Activated CD8-positive, alpha-beta memory T cell treated with anti-CD3 and anti-CD28 coated beads for 48 hours (primary cell): ENCODE results near the gene NRXN3.
"Not testable (repeated sequence)": the region's sequence is repeated elsewhere in the genome, so short reads cannot be mapped to it uniquely, and the experiment has no call there.

Experiments used
- DNase-seq, 3 experiments: peaks; one replicate each; pipeline ENCODE4 v3.0.0-alpha.2; 2020; ENCODE audit warnings: low read depth in 2 of 3, low spot score in 2 of 3

Gene NRXN3

GRCh38 chr14:79740066-79740601 is 1570.0 kb downstream of the NRXN3 start:
- DNase-seq = no peak

- DNase-seq = no peak
These were observed 1572.0 kb downstream of the NRXN3 start for GRCh38 chr14:79742142-79742541.

GRCh38 chr14:79745046-79745445 is 1574.9 kb downstream of the NRXN3 start:
- DNase-seq = no peak

GRCh38 chr14:79749065-79749464 is 1578.9 kb downstream of the NRXN3 start:
- no peak for DNase-seq

GRCh38 chr14:79758985-79759384 is 1588.8 kb downstream of the NRXN3 start:
- DNase-seq = no peak

- DNase-seq = no peak
These were observed 1594.2 kb downstream of the NRXN3 start for GRCh38 chr14:79764323-79764722.

DNA sequence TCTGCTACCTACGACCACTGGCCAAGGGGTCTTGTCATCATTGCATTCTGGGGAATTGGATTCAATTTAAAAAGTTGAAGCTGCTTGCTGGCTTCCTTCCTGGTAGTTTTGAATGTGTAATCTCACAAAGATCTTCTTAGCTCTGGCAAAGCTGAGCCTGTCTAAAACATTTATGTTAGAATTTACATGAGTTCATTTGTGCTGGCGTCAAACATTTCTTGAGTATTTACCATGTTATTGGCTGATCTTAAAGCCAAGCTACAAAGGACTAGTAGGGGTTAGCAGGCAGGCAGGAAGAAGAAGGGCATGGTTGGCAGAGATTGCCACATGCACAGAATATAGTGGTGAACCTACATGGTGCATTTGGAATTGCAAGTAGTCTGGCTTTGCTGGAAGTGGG is 1596.3 kb downstream of the NRXN3 start:
- DNase-seq = no peak

DNA sequence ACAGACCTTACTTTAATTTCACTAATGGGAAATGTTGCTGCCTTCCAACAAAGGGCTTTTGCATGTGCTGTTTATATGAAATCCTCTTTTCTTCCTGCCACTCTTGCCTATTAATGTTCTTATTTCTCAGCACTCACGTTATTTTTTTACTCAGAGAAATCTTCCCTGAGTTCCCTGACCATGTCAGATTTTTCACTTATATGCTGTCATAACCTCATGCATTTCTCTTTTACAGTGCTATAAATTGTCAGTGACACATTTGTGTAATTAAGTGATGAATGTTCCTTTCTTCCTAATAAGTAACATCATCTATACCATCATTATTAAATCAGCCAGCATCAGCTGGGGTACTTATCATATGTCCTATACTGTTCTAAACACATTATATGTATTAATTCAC is 1597.1 kb downstream of the NRXN3 start:
- no peak for DNase-seq

- not testable (repeated sequence) for DNase-seq
These were observed 1597.5 kb downstream of the NRXN3 start for GRCh38 chr14:79767721-79768120.

DNA sequence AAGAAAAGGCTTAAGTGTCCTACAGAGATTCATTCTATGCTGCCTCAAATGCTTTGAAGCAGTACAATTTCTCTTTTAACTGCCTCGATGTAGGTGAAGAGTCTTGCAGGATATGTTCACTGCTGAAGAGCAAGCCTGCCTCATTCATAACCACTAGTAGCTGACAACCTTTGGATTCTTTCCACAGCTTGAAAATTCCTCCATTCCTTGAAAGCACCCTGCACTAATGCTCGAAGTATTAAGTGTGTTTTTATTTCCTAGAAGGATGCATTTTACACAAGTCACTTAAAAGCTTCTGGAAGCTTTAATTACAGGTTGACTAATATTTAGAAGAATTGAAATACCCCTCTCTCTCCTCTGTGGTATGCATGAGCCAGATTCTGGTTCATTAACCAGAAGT is 1611.7 kb downstream of the NRXN3 start:
- no peak for DNase-seq

- DNase-seq = no peak
These were observed 1612.9 kb downstream of the NRXN3 start for GRCh38 chr14:79783041-79783440.

DNA sequence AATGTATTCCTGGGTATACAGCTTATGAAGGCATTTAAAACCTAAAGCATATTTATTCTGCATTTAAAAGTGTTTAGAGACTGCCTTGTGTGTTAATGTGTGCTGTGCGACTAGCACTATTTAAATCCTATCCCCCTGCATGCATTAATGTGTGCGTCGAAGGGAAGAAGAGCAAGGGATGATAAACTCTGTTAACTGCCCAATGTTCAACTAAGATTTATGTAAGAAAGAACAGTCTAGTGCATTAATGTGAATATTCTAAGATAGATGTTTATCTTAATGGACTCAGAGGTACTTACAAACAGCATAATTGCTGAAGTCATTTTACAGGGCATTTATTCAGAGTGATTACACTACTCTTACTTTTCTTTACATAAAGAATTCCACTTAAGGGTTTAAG is 1616.3 kb downstream of the NRXN3 start:
- DNase-seq = no peak

DNA sequence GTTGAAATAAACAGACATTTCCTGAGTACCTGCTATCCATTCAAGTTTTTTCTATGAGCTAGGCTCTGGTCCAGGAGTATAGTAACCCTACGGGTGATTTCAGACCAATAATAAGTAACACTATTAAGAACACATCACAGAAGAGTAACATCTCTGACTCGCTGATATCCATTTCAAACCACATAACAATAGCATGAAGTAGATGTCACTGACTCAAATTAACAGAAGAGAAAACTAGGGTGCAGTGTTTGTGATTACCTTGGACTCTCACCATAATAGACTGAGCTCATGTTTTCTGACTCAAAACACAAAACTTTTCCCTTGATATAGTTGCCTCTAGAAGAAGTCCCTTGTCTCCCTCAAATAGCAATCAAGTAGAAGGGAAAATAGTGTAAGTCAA is 1618.2 kb downstream of the NRXN3 start:
- no peak for DNase-seq

- DNase-seq = no peak
These were observed 1621.0 kb downstream of the NRXN3 start for GRCh38 chr14:79791055-79791732.

GRCh38 chr14:79802093-79802492 is 1631.9 kb downstream of the NRXN3 start:
- no peak for DNase-seq

- DNase-seq = no peak
These were observed 1635.5 kb downstream of the NRXN3 start for GRCh38 chr14:79805636-79806035.

GRCh38 chr14:79809849-79810612 is 1639.9 kb downstream of the NRXN3 start:
- DNase-seq = no peak

- no peak for DNase-seq
These were observed 1650.8 kb downstream of the NRXN3 start for GRCh38 chr14:79820866-79821535.

GRCh38 chr14:79822034-79822433 is 1651.9 kb downstream of the NRXN3 start:
- DNase-seq = no peak

DNA sequence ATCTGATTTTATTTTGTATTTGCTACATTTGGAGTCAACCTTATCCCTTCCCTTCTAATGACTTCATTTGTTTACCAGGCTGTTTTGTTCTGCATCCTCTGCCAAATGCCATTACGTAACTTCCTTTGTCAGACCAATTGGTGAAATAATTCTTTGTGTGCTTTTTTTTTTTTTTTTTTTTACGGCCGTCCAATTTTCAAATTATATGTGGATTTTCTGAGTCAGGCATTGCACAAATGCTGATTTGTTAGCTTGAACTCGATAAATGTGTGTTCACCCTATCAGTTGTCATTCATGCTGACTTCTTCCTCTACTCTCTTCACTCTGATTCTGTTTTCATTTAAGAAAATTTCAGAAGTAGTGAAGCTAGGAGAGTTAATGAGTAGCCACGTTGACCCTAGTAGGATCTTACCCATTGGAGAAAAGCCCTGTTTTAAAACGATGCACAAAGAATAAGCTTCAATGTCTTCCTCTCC is 1654.9 kb downstream of the NRXN3 start:
- DNase-seq = no peak

- no peak for DNase-seq
These were observed 1656.2 kb downstream of the NRXN3 start for GRCh38 chr14:79826362-79826761.
